Measurements from ENCODE around the gene CHD5.

The CHD5 gene

GRCh38 chr1:6126028-6126427, 54.1 kb downstream of the CHD5 start:
- ATAC-seq (ENCODE audit: insufficient read depth, low read depth): no peak
- Histone ChIP-seq H3K4me3 (ENCODE audit: low read depth in 1 of 2, low read length in 2 of 2) (no peak overlapping the region), H3K79me2 (ENCODE audit: insufficient read depth, low read length) (no peaks in the 10 kb centered on the region), H3K27me3 (ENCODE audit: insufficient read depth, low read length, poor library complexity) (no peaks in the 10 kb centered on the region), H4K20me1 (ENCODE audit: insufficient read depth, low read length) (no peaks in the 10 kb centered on the region; the same call in 1 of the 2 replicates), H3K4me2 (ENCODE audit: insufficient read depth, low read length) (no peak overlapping the region), H3K9ac (ENCODE audit: low read depth, low read length) (no peak overlapping the region), H3K36me3 (ENCODE audit: insufficient read depth, low read length) (no peaks in the 10 kb centered on the region), H3K4me1 (ENCODE audit: insufficient read depth, low read length) (no peaks in the 10 kb centered on the region), H2AFZ (ENCODE audit: low read depth, low read length) (no peak overlapping the region), H3K9me3 (ENCODE audit: insufficient read depth, low read length, severe bottlenecking) (no peaks in the 10 kb centered on the region), H3K27ac (ENCODE audit: low read length) (no peak overlapping the region)
- DNase-seq: no peak
- no peak for TF ChIP-seq EZH2 (IDR thresholded peaks at IDR 0.05; ENCODE audit: borderline replicate concordance, low read depth, low read length, severe bottlenecking)
- TF ChIP-seq CTCF (IDR thresholded peaks at IDR 0.05; ENCODE audit: borderline replicate concordance, extremely low read depth, low read length, poor library complexity, severe bottlenecking): no peak

- no peak for ATAC-seq (ENCODE audit: insufficient read depth, low read depth)
- no peaks in the 10 kb centered on the region for H3K36me3 ChIP-seq (ENCODE audit: insufficient read depth, low read length)
- H3K9ac ChIP-seq (ENCODE audit: low read depth, low read length): no peak overlapping the region
- H3K4me2 ChIP-seq (ENCODE audit: insufficient read depth, low read length): no peak overlapping the region
- no peaks in the 10 kb centered on the region; the same call in 1 of the 2 replicates for H4K20me1 ChIP-seq (ENCODE audit: insufficient read depth, low read length)
- no peaks in the 10 kb centered on the region for H3K27me3 ChIP-seq (ENCODE audit: insufficient read depth, low read length, poor library complexity)
- no peak overlapping the region for H2AFZ ChIP-seq (ENCODE audit: low read depth, low read length)
- no peak for DNase-seq
- no peak overlapping the region for H3K27ac ChIP-seq (ENCODE audit: low read length)
- no peak overlapping the region for H3K4me3 ChIP-seq (ENCODE audit: low read depth in 1 of 2, low read length in 2 of 2)
- H3K79me2 ChIP-seq (ENCODE audit: insufficient read depth, low read length): no peaks in the 10 kb centered on the region
- no peak for TF ChIP-seq EZH2 (IDR thresholded peaks at IDR 0.05; ENCODE audit: borderline replicate concordance, low read depth, low read length, severe bottlenecking)
- TF ChIP-seq CTCF (IDR thresholded peaks at IDR 0.05; ENCODE audit: borderline replicate concordance, extremely low read depth, low read length, poor library complexity, severe bottlenecking): no peak
- no peaks in the 10 kb centered on the region for H3K4me1 ChIP-seq (ENCODE audit: insufficient read depth, low read length)
- no peaks in the 10 kb centered on the region for H3K9me3 ChIP-seq (ENCODE audit: insufficient read depth, low read length, severe bottlenecking)
These were observed 54.8 kb downstream of the CHD5 start for GRCh38 chr1:6125366-6125765.

- ATAC-seq (ENCODE audit: insufficient read depth, low read depth) (no peak), DNase-seq (no peak)
- Histone ChIP-seq H2AFZ (ENCODE audit: low read depth, low read length) (no peak overlapping the region), H3K4me1 (ENCODE audit: insufficient read depth, low read length) (no peaks in the 10 kb centered on the region), H3K27me3 (ENCODE audit: insufficient read depth, low read length, poor library complexity) (no peaks in the 10 kb centered on the region), H3K36me3 (ENCODE audit: insufficient read depth, low read length) (no peaks in the 10 kb centered on the region), H3K9me3 (ENCODE audit: insufficient read depth, low read length, severe bottlenecking) (no peaks in the 10 kb centered on the region), H3K4me2 (ENCODE audit: insufficient read depth, low read length) (no peak overlapping the region), H3K27ac (ENCODE audit: low read length) (no peak overlapping the region), H3K4me3 (ENCODE audit: low read depth in 1 of 2, low read length in 2 of 2) (no peak overlapping the region), H3K79me2 (ENCODE audit: insufficient read depth, low read length) (no peaks in the 10 kb centered on the region), H4K20me1 (ENCODE audit: insufficient read depth, low read length) (no peaks in the 10 kb centered on the region; the same call in 1 of the 2 replicates), H3K9ac (ENCODE audit: low read depth, low read length) (no peak overlapping the region)
- TF ChIP-seq EZH2 (IDR thresholded peaks at IDR 0.05; ENCODE audit: borderline replicate concordance, low read depth, low read length, severe bottlenecking) (no peak), CTCF (IDR thresholded peaks at IDR 0.05; ENCODE audit: borderline replicate concordance, extremely low read depth, low read length, poor library complexity, severe bottlenecking) (no peak)
These were observed 55.3 kb downstream of the CHD5 start for GRCh38 chr1:6124746-6125365.

Measured in DND-41 (cell line).